ENCODE measurements around the gene DONSON. TPM values are rescaled to one million over a fixed set of nuclear protein-coding genes. Genes with fewer than 3 reads are reported as not detected.

The DONSON gene
- total and polyA plus RNA-seq, 2 of the 13 experiments (the other 11 are each of a cell fraction or from before 2014, with no cell fraction given), result 35.4 to 63.6 TPM

DNA sequence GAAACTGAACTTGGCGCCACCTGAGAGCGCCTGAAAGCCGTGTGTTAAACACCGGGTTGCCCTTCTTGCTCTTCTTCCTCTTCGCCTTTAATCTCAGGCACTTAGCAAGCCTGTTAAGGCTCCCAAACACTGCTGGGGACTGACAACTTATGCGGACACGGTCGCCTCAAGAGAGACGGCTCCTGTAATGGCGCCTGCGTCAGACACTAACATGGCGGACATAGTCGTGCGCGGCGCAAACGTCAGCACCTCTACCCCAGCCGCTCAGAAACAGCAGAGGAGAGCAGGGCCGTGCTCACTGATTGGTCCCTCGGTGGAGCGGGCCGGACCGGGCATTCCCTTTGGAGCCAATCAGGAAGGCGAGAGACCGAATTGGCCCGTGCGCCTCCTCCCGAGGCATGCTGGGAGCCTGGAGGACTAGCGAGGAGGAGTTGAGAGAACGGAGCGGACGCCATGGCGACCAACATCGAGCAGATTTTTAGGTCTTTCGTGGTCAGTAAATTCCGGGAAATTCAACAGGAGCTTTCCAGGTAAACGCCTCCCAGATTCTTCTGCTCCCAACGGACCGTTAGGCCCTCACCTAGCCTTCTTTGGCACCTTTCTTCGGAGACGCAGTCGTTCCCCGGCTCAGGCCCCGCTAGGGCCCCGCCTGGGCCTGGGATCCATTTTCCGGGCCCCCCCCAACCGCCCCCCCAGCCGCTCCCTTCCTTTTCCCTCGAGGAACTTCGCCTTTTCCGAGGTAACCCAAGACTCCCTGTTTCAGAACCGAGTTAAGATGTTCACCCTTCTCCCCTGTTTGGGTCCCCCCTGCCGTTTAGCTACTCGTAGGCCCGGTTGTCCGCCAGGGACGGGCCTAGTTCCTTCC, 45.6 kb downstream of the DONSON start, which contains the start of gene SON (continued):
- TF ChIP-seq, protein P1, sequence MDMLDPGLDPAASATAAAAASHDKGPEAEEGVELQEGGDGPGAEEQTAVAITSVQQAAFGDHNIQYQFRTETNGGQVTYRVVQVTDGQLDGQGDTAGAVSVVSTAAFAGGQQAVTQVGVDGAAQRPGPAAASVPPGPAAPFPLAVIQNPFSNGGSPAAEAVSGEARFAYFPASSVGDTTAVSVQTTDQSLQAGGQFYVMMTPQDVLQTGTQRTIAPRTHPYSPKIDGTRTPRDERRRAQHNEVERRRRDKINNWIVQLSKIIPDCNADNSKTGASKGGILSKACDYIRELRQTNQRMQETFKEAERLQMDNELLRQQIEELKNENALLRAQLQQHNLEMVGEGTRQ (IDR thresholded peaks at IDR 0.05; ENCODE audit: low read depth, low read length), result no peak
- TF ChIP-seq, protein P1 (CRISPR knock-in tag; IDR thresholded peaks at IDR 0.05; ENCODE audit: borderline replicate concordance), result no peak
- TF ChIP-seq ZKSCAN8 (CRISPR knock-in tag; IDR thresholded peaks at IDR 0.05; ENCODE audit: borderline replicate concordance), result 0 out of 2 replicates have a peak, but pooled peaks have one; percentile 22
- peak; percentile 85 for TF ChIP-seq MAZ (IDR thresholded peaks at IDR 0.05; ENCODE audit: borderline replicate concordance, low read depth, low read length)
- peak; percentile 42; the same call in 1 of the 2 replicates for TF ChIP-seq MAZ (CRISPR knock-in tag; IDR thresholded peaks at IDR 0.05; ENCODE audit: low read depth)
- TF ChIP-seq, protein P2, sequence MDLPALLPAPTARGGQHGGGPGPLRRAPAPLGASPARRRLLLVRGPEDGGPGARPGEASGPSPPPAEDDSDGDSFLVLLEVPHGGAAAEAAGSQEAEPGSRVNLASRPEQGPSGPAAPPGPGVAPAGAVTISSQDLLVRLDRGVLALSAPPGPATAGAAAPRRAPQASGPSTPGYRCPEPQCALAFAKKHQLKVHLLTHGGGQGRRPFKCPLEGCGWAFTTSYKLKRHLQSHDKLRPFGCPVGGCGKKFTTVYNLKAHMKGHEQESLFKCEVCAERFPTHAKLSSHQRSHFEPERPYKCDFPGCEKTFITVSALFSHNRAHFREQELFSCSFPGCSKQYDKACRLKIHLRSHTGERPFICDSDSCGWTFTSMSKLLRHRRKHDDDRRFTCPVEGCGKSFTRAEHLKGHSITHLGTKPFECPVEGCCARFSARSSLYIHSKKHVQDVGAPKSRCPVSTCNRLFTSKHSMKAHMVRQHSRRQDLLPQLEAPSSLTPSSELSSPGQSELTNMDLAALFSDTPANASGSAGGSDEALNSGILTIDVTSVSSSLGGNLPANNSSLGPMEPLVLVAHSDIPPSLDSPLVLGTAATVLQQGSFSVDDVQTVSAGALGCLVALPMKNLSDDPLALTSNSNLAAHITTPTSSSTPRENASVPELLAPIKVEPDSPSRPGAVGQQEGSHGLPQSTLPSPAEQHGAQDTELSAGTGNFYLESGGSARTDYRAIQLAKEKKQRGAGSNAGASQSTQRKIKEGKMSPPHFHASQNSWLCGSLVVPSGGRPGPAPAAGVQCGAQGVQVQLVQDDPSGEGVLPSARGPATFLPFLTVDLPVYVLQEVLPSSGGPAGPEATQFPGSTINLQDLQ (CRISPR knock-in tag; IDR thresholded peaks at IDR 0.05), result no peak
- TF ChIP-seq SIX1 (CRISPR knock-in tag; IDR thresholded peaks at IDR 0.05; ENCODE audit: borderline replicate concordance), result no peak
- no peak for TF ChIP-seq ZNF260 (CRISPR knock-in tag; IDR thresholded peaks at IDR 0.05; ENCODE audit: borderline replicate concordance, low read depth)
- no peak for TF ChIP-seq ZNF101 (CRISPR knock-in tag; IDR thresholded peaks at IDR 0.05; ENCODE audit: borderline replicate concordance, low read depth)
- no peak for TF ChIP-seq GFI1 (CRISPR knock-in tag; IDR thresholded peaks at IDR 0.05; ENCODE audit: borderline replicate concordance)
- no peak for TF ChIP-seq ZNF256 (CRISPR knock-in tag; conservative IDR thresholded peaks at IDR 0.05)
- TF ChIP-seq ZSCAN31 (CRISPR knock-in tag; IDR thresholded peaks at IDR 0.05; ENCODE audit: low read depth), result no peak; the same call in 1 of the 2 replicates
- TF ChIP-seq ZNF570 (CRISPR knock-in tag; IDR thresholded peaks at IDR 0.05; ENCODE audit: borderline replicate concordance), result no peak
- TF ChIP-seq ZNF484 (CRISPR knock-in tag; IDR thresholded peaks at IDR 0.05; ENCODE audit: borderline replicate concordance, low read depth), result no peak
- TF ChIP-seq ZC3H4 (CRISPR knock-in tag; IDR thresholded peaks at IDR 0.05; ENCODE audit: borderline replicate concordance), result no peak; the same call in 1 of the 2 replicates
- TF ChIP-seq ZNF749 (CRISPR knock-in tag; IDR thresholded peaks at IDR 0.05; ENCODE audit: borderline replicate concordance), result 0 out of 2 replicates have a peak, but pooled peaks have one; percentile 27
- 0 out of 2 replicates have a peak, but pooled peaks have one; percentile 53 for TF ChIP-seq TOE1 (CRISPR knock-in tag; IDR thresholded peaks at IDR 0.05)
- TF ChIP-seq ZNF3 (CRISPR knock-in tag; IDR thresholded peaks at IDR 0.05), result no peak
- TF ChIP-seq HDAC6 (IDR thresholded peaks at IDR 0.05; ENCODE audit: low read depth, low read length), result no peak
- peak; percentile 69; the same call in 1 of the 2 replicates for TF ChIP-seq SSRP1 (CRISPR knock-in tag; IDR thresholded peaks at IDR 0.05)
- TF ChIP-seq ZSCAN22 (CRISPR knock-in tag; IDR thresholded peaks at IDR 0.05), result no peak
- TF ChIP-seq ZNF841 (CRISPR knock-in tag; IDR thresholded peaks at IDR 0.05; ENCODE audit: borderline replicate concordance), result no peak
- peak; percentile 60 for TF ChIP-seq TARDBP (CRISPR knock-in tag; IDR thresholded peaks at IDR 0.05)
- no peak for TF ChIP-seq RARG (CRISPR knock-in tag; IDR thresholded peaks at IDR 0.05; ENCODE audit: low read depth)
- TF ChIP-seq ZNF567 (CRISPR knock-in tag; IDR thresholded peaks at IDR 0.05; ENCODE audit: borderline replicate concordance), result no peak; the same call in 1 of the 2 replicates
- TF ChIP-seq ZNF124 (CRISPR knock-in tag; IDR thresholded peaks at IDR 0.05), result 0 out of 2 replicates have a peak, but pooled peaks have one; percentile 46
